Spleen (tissue), 11 donors: ENCODE results near the gene TBC1D2. TPM values are rescaled to one million over a fixed set of nuclear protein-coding genes. Genes with fewer than 3 reads are reported as not detected.

Experiments used
- DNase-seq: peaks from one replicate; pipeline ENCODE4 v3.0.0-alpha.2; 2020
- H3K27ac ChIP-seq, 8 donors: fragments of 200-600 bp; sonication (generic) in 7 of 8; 1 replicate in 4 of 8; 2 replicates in 4 of 8; pipeline versions ENCODE4 v1.5.0 to v1.8.0; 2016 to 2021; ENCODE audit warnings: inconsistent platforms in 4 of 8, mild to moderate bottlenecking in 4 of 8, moderate library complexity in 1 of 8
- H3K27me3 ChIP-seq, 7 donors: fragments of 200-600 bp; sonication (generic) in 6 of 7; replicated peaks in 1 of 7; 1 replicate in 4 of 7; 2 replicates in 3 of 7; pipeline versions ENCODE4 v1.5.0 to v1.8.0; 2016 to 2021; ENCODE audit warnings: inconsistent platforms in 3 of 7, mild to moderate bottlenecking in 1 of 7
- H3K36me3 ChIP-seq, 6 donors: fragments of 200-600 bp; sonication (generic) in 5 of 6; 1 replicate in 4 of 6; 2 replicates in 2 of 6; pipeline versions ENCODE4 v1.5.0 to v1.8.0; 2016 to 2021; ENCODE audit warnings: inconsistent platforms in 2 of 6
- H3K4me1 ChIP-seq, 6 donors: fragments of 200-600 bp; sonication (generic) in 5 of 6; 1 replicate in 3 of 6; 2 replicates in 3 of 6; pipeline versions ENCODE4 v1.5.0 to v1.8.0; 2016 to 2021; ENCODE audit warnings: inconsistent platforms in 3 of 6
- H3K4me3 ChIP-seq, 8 donors: fragments of 200-600 bp; sonication (generic) in 7 of 8; 1 replicate in 4 of 8; 2 replicates in 4 of 8; pipeline versions ENCODE4 v1.5.0 to v1.8.0; 2016 to 2021; ENCODE audit warnings: inconsistent platforms in 4 of 8, mild to moderate bottlenecking in 4 of 8, moderate library complexity in 2 of 8
- H3K9me3 ChIP-seq, 8 donors: fragments of 200-600 bp; sonication (generic) in 7 of 8; 1 replicate in 4 of 8; 2 replicates in 4 of 8; pipeline versions ENCODE4 v1.5.0 to v1.8.0; 2016 to 2021; ENCODE audit warnings: inconsistent platforms in 4 of 8
- CTCF ChIP-seq, 11 experiments: fragments of 200-600 bp in 7 of 11; fragments of 450-650 bp in 4 of 11; sonication (generic) in 4 of 11; IDR thresholded peaks in 8 of 11; conservative IDR thresholded peaks in 3 of 11; 1 replicate in 7 of 11; 2 replicates in 4 of 11; pipeline versions ENCODE4 v1.4.0 to v1.8.0; 2016 to 2021; ENCODE audit warnings: antibody characterized with exemption in 11 of 11, inconsistent platforms in 4 of 11, mild to moderate bottlenecking in 1 of 11
- POLR2A ChIP-seq, 3 donors: fragments of 450-650 bp; IDR thresholded peaks; one replicate each; pipeline ENCODE4 v1.5.1; 2017; ENCODE audit warnings: antibody characterized with exemption in 3 of 3, mild to moderate bottlenecking in 1 of 3
- POLR2AphosphoS5 ChIP-seq, 3 donors: sonication (generic); formaldehyde crosslinking; IDR thresholded peaks; one replicate each; pipeline ENCODE4 v1.5.1; 2017; ENCODE audit warnings: antibody characterized with exemption in 3 of 3
- WGBS, 5 donors: extraction: QIAGEN DNeasy Blood & Tissue Kit in 3 of 5; methylation state at CpG; one replicate each; pipeline versions ENCODE4 v1.1.5 to v1.1.7; 2013 to 2018; 5-methylcytosine and 5-hydroxymethylcytosine counted together
- intact Hi-C: fragments of 100-400 bp; cut with DNase I; formaldehyde crosslinking; loops from one replicate; pipeline ENCODE4 v1.15.0; 2023; ENCODE audit warnings: low total_unique reads
- polyA plus RNA-seq, 3 donors: library from polyadenylated mRNA; stranded (reverse); fragments of 200-250 nt; gene quantifications; one replicate each; pipeline ENCODE4 v1.2.1, GENCODE V29; 2013
- total RNA-seq, 7 donors: library from RNA; depleted of rRNA in 3 of 7; stranded (reverse); fragments of >200 nt in 3 of 7; fragmentation: NEBNext Ultra II Directional in 4 of 7; extraction: Animal tissue kit (Norgen Biotek cat#: 25700) in 4 of 7; gene quantifications; one replicate each; pipeline versions ENCODE4 v1.1.0 to v1.2.1, GENCODE V29; 2016 to 2021
- donor health status: healthy with polysubstance abuse.
- donor health status: DM: no; HTN: no; CAD: no; lungs with moderate emphysema.
- donor health status: DM: no; HTN: no; CAD: no.
- donor health status: Bipolar disorder and iron deficiency.
- donor health status: healthy.
- donor health status: DM: no; HTN: no; CAD: no.
- donor health status: DM: yes; HTN: yes; CAD: no.

Gene TBC1D2
- total and polyA plus RNA-seq, 10 donors, result 2.7 to 27.2 (median 12.4) TPM

GRCh38 chr9:98242426-98242825 is 13.0 kb downstream of the TBC1D2 start:
- Histone ChIP-seq H3K9me3 (no peaks in the 10 kb centered on the region), H3K27ac (no peak overlapping the region), H3K36me3 (peaks cover 0 to 54% (median 2%) of the 10 kb centered on the region in 6 donors), H3K4me1 (peaks cover 0 to 46% (median 3%) of the 10 kb centered on the region in 6 donors), H3K27me3 (no peaks in the 10 kb centered on the region), H3K4me3 (no peak overlapping the region)
- intact Hi-C loops, result no loop called here
- 91 to 94% (median 93%) methylated on average over 3 of the region's 3 CpGs for WGBS, 5 donors
- TF ChIP-seq CTCF (IDR thresholded peaks at IDR 0.05 in 8 of 11, conservative IDR thresholded peaks at IDR 0.05 in 3 of 11), result no peak
- TF ChIP-seq POLR2AphosphoS5 (IDR thresholded peaks at IDR 0.05), result no peak
- no peak for TF ChIP-seq POLR2A (IDR thresholded peaks at IDR 0.05)
- DNase-seq, result no peak

- no peak overlapping the region for H3K4me3 ChIP-seq
- WGBS, 5 donors, result 82 to 91% (median 84%) methylated on average over 8 of the region's 8 CpGs
- DNase-seq, result no peak
- H3K27ac ChIP-seq, result peak overlapping the region in 7 of 8 donors; percentile 4 to 78 (median 62)
- no peaks in the 10 kb centered on the region for H3K27me3 ChIP-seq
- peaks cover 0 to 49% (median 3%) of the 10 kb centered on the region in 6 donors for H3K4me1 ChIP-seq
- H3K36me3 ChIP-seq, result peaks cover 0 to 54% (median 2%) of the 10 kb centered on the region in 6 donors
- intact Hi-C loops, result no loop called here
- no peaks in the 10 kb centered on the region for H3K9me3 ChIP-seq
- TF ChIP-seq POLR2AphosphoS5 (IDR thresholded peaks at IDR 0.05) (no peak), CTCF (IDR thresholded peaks at IDR 0.05 in 8 of 11, conservative IDR thresholded peaks at IDR 0.05 in 3 of 11) (no peak), POLR2A (IDR thresholded peaks at IDR 0.05) (no peak)
These were observed 13.8 kb downstream of the TBC1D2 start for GRCh38 chr9:98241357-98242300.

- peak overlapping the region in 6 of 8 donors; percentile 4 to 78 (median 63) for H3K27ac ChIP-seq
These were observed 15.0 kb downstream of the TBC1D2 start for GRCh38 chr9:98240475-98240874.

More at GRCh38 chr9:98240475-98240874, 15.0 kb downstream of the TBC1D2 start:
- H3K36me3 ChIP-seq, result peaks cover 0 to 66% (median 2%) of the 10 kb centered on the region in 6 donors
- TF ChIP-seq POLR2A (IDR thresholded peaks at IDR 0.05) (no peak), POLR2AphosphoS5 (IDR thresholded peaks at IDR 0.05) (no peak), CTCF (IDR thresholded peaks at IDR 0.05 in 8 of 11, conservative IDR thresholded peaks at IDR 0.05 in 3 of 11) (no peak)
- intact Hi-C loops, result no loop called here
- no peak overlapping the region for H3K4me3 ChIP-seq
- no peaks in the 10 kb centered on the region for H3K27me3 ChIP-seq
- DNase-seq, result no peak
- H3K9me3 ChIP-seq, result no peaks in the 10 kb centered on the region
- peaks cover 0 to 46% (median 3%) of the 10 kb centered on the region in 6 donors for H3K4me1 ChIP-seq
- 63 to 89% (median 85%) methylated on average over 3 of the region's 3 CpGs for WGBS, 5 donors
